Esophagus muscularis mucosa (tissue), 3 donors: ENCODE results near the gene C15orf39.

Source experiments
- POLR2AphosphoS5 ChIP-seq, 2 donors: sonication (generic); formaldehyde crosslinking; IDR thresholded peaks; one replicate each; pipeline ENCODE4 v1.6.1; 2017; ENCODE audit warnings: antibody characterized with exemption in 2 of 2
- TF ChIP-seq, protein P1 (sequence below), 3 experiments: fragments of 200-600 bp in 2 of 3; fragments of 450-650 bp in 1 of 3; sonication (generic) in 2 of 3; IDR thresholded peaks; one replicate each; pipeline ENCODE4 v1.5.1; 2017 to 2019; ENCODE audit warnings: antibody characterized with exemption in 3 of 3, mild to moderate bottlenecking in 2 of 3, moderate library complexity in 1 of 3

DNA sequence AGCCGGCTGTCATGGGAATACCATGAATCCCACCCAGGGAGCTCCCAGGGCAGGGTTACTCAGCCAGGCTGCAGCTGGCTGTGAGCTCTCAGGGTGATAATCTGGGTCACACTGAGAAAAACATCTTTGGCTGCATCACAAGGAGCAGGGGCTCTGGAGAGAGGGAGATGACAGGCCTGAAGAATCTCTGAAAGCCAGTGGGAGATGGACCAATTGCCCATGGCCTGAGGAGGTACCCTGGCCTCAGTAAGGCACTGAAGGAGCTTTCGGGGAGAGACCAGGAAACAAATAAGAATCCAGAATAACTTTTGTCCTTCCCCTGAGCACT lies 28.3 kb downstream of the C15orf39 start:
- no peak for TF ChIP-seq POLR2AphosphoS5 (IDR thresholded peaks at IDR 0.05)
- TF ChIP-seq, protein P1, sequence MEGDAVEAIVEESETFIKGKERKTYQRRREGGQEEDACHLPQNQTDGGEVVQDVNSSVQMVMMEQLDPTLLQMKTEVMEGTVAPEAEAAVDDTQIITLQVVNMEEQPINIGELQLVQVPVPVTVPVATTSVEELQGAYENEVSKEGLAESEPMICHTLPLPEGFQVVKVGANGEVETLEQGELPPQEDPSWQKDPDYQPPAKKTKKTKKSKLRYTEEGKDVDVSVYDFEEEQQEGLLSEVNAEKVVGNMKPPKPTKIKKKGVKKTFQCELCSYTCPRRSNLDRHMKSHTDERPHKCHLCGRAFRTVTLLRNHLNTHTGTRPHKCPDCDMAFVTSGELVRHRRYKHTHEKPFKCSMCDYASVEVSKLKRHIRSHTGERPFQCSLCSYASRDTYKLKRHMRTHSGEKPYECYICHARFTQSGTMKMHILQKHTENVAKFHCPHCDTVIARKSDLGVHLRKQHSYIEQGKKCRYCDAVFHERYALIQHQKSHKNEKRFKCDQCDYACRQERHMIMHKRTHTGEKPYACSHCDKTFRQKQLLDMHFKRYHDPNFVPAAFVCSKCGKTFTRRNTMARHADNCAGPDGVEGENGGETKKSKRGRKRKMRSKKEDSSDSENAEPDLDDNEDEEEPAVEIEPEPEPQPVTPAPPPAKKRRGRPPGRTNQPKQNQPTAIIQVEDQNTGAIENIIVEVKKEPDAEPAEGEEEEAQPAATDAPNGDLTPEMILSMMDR (IDR thresholded peaks at IDR 0.05) = no peak
